Measurements from ENCODE around the gene BARX2.

BARX2 gene

GRCh38 chr11:129458756-129459535 is 83.3 kb downstream of the BARX2 start (continued):
- TF ChIP-seq ZNF146 (tag by site-specific recombination; IDR thresholded peaks at IDR 0.05) (no peak), ZNF24 (tag by site-specific recombination; IDR thresholded peaks at IDR 0.05) (peak; percentile 81; the same call in 1 of the 2 replicates), MEIS1 (CRISPR knock-in tag; IDR thresholded peaks at IDR 0.05; ENCODE audit: borderline replicate concordance) (peak; percentile 93), WT1 (tag by site-specific recombination; IDR thresholded peaks at IDR 0.05) (peak; percentile 95), ZNF169 (tag by site-specific recombination; IDR thresholded peaks at IDR 0.05) (no peak)

GRCh38 chr11:129460714-129461113 is 85.1 kb downstream of the BARX2 start:
- no peaks in the 10 kb centered on the region for H3K9me3 ChIP-seq (ENCODE audit: control insufficient read depth, insufficient read depth, low read depth, low read length)
- no peak overlapping the region for H3K4me3 ChIP-seq (ENCODE audit: low read depth, low read length)
- CTCF ChIA-PET = interaction anchor here (1.1 kb wide), 1 partner anchor 52 kb away, joined by 3 read pairs; no protein-coding TSS in a partner anchor
- no peak for TF ChIP-seq ZNF426 (tag by site-specific recombination; IDR thresholded peaks at IDR 0.05)
- TF ChIP-seq ZNF530 (tag by site-specific recombination; IDR thresholded peaks at IDR 0.05; ENCODE audit: low read depth) = no peak
- TF ChIP-seq BCL6B (tag by site-specific recombination; IDR thresholded peaks at IDR 0.05) = peak; percentile 84
- no peaks in the 10 kb centered on the region for H3K36me3 ChIP-seq (ENCODE audit: control insufficient read depth in 2 of 2, insufficient read depth in 1 of 2, low read length in 2 of 2)
- peaks cover 13% of the 10 kb centered on the region for H3K4me1 ChIP-seq (ENCODE audit: control insufficient read depth, insufficient read depth, low read length)
- no peak overlapping the region for H3K27ac ChIP-seq (ENCODE audit: extremely low read depth, low read depth, low read length)
- POLR2A ChIA-PET = interaction anchor here (0.6 kb wide), 1 partner anchor 1770 kb away, joined by 9 read pairs; no protein-coding TSS in a partner anchor

- no peak overlapping the region for H3K4me3 ChIP-seq (ENCODE audit: low read depth, low read length)
- H3K9me3 ChIP-seq (ENCODE audit: control insufficient read depth, insufficient read depth, low read depth, low read length) = no peaks in the 10 kb centered on the region
- no peaks in the 10 kb centered on the region for H3K36me3 ChIP-seq (ENCODE audit: control insufficient read depth in 2 of 2, insufficient read depth in 1 of 2, low read length in 2 of 2)
- ChIA-PET POLR2A (interaction anchor here (0.6 kb wide), 1 partner anchor 56 kb away, joined by 3 read pairs; no protein-coding TSS in a partner anchor), CTCF (interaction anchor here (0.9 kb wide), 1 partner anchor 257 kb away, joined by 5 read pairs; no protein-coding TSS in a partner anchor)
- H3K4me1 ChIP-seq (ENCODE audit: control insufficient read depth, insufficient read depth, low read length) = no peaks in the 10 kb centered on the region
- H3K27ac ChIP-seq (ENCODE audit: extremely low read depth, low read depth, low read length) = no peak overlapping the region
- TF ChIP-seq, protein P1, sequence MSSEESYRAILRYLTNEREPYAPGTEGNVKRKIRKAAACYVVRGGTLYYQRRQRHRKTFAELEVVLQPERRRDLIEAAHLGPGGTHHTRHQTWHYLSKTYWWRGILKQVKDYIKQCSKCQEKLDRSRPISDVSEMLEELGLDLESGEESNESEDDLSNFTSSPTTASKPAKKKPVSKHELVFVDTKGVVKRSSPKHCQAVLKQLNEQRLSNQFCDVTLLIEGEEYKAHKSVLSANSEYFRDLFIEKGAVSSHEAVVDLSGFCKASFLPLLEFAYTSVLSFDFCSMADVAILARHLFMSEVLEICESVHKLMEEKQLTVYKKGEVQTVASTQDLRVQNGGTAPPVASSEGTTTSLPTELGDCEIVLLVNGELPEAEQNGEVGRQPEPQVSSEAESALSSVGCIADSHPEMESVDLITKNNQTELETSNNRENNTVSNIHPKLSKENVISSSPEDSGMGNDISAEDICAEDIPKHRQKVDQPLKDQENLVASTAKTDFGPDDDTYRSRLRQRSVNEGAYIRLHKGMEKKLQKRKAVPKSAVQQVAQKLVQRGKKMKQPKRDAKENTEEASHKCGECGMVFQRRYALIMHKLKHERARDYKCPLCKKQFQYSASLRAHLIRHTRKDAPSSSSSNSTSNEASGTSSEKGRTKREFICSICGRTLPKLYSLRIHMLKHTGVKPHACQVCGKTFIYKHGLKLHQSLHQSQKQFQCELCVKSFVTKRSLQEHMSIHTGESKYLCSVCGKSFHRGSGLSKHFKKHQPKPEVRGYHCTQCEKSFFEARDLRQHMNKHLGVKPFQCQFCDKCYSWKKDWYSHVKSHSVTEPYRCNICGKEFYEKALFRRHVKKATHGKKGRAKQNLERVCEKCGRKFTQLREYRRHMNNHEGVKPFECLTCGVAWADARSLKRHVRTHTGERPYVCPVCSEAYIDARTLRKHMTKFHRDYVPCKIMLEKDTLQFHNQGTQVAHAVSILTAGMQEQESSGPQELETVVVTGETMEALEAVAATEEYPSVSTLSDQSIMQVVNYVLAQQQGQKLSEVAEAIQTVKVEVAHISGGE (tag by site-specific recombination; conservative IDR thresholded peaks at IDR 0.05; ENCODE audit: low read depth) = no peak
- TF ChIP-seq, protein P2, sequence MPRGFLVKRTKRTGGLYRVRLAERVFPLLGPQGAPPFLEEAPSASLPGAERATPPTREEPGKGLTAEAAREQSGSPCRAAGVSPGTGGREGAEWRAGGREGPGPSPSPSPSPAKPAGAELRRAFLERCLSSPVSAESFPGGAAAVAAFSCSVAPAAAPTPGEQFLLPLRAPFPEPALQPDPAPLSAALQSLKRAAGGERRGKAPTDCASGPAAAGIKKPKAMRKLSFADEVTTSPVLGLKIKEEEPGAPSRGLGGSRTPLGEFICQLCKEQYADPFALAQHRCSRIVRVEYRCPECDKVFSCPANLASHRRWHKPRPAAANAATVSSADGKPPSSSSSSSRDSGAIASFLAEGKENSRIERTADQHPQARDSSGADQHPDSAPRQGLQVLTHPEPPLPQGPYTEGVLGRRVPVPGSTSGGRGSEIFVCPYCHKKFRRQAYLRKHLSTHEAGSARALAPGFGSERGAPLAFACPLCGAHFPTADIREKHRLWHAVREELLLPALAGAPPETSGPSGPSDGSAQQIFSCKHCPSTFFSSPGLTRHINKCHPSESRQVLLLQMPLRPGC (tag by site-specific recombination; IDR thresholded peaks at IDR 0.05) = no peak
- no peak for TF ChIP-seq ZNF133 (tag by site-specific recombination; IDR thresholded peaks at IDR 0.05)
- no peak for TF ChIP-seq ZSCAN4 (tag by site-specific recombination; IDR thresholded peaks at IDR 0.05)
- TF ChIP-seq IKZF3 (tag by site-specific recombination; IDR thresholded peaks at IDR 0.05) = no peak
- TF ChIP-seq REPIN1 (tag by site-specific recombination; IDR thresholded peaks at IDR 0.05; ENCODE audit: low read depth) = no peak
- no peak for TF ChIP-seq ZFP37 (tag by site-specific recombination; IDR thresholded peaks at IDR 0.05)
- no peak for TF ChIP-seq ZNF518A (tag by site-specific recombination; conservative IDR thresholded peaks at IDR 0.05; ENCODE audit: low read depth)
- no peak for TF ChIP-seq YY2 (tag by site-specific recombination; IDR thresholded peaks at IDR 0.05)
- no peak for TF ChIP-seq ZNF10 (tag by site-specific recombination; IDR thresholded peaks at IDR 0.05)
These were observed 108.4 kb downstream of the BARX2 start for GRCh38 chr11:129484068-129484467.

Data from HEK293 (cell line).